AG09309 (cell line): ENCODE results near the gene HSPG2.

Source experiments
- DNase-seq: peaks from one replicate; pipeline ENCODE4 v3.0.0-alpha.2; 2010; ENCODE audit warnings: low read depth
- H3K4me3 ChIP-seq: 2 replicates; pipeline ENCODE4 v1.5.1; 2011; ENCODE audit warnings: mild to moderate bottlenecking, low read depth, low read length, moderate library complexity; ENCODE audit not compliant: control insufficient read depth
- CTCF ChIP-seq: IDR thresholded peaks from 2 replicates; pipeline ENCODE4 v1.5.1; 2011; ENCODE audit warnings: mild to moderate bottlenecking, low read depth, low read length, inconsistent platforms; ENCODE audit not compliant: insufficient read depth, control insufficient read depth; ENCODE audit errors: missing control alignments

HSPG2 gene

GRCh38 chr1:21870611-21871010, 66.5 kb downstream of the HSPG2 start:
- TF ChIP-seq CTCF: no peak

GRCh38 chr1:21869620-21870121, 67.4 kb downstream of the HSPG2 start:
- DNase-seq: peak; percentile 57
- H3K4me3 ChIP-seq: no peak overlapping the region
- TF ChIP-seq CTCF: no peak

More at GRCh38 chr1:21870611-21871010, 66.5 kb downstream of the HSPG2 start:
- DNase-seq: no peak
- no peak overlapping the region for H3K4me3 ChIP-seq

DNA sequence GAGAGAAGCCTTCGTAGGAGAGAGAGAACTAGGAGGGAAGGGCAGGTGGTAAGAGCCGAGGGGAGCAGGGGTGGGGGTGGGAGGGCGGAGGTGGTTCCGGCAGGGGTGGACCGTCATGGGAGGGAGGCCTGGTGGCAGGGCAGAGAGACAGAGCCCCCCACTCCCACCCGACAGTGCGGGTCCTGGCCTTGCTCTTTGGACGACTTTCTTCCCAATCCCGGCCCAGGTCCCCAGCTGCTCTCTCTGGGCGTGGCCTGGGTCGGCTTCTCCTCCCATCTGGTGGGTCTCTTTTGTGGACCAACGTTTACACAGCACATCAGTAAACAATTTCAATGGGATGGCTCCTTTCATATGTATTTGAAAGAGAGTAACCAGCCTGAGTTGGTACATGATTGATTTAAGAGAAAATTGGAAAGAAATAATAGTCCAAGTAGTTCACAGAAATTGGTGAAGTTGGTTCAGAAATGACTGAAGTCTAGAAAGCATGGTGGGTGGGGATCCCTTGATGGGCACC, 68.1 kb downstream of the HSPG2 start:
- DNase-seq: no peak
- no peak overlapping the region for H3K4me3 ChIP-seq
- TF ChIP-seq CTCF: no peak

GRCh38 chr1:21868482-21868881, 68.6 kb downstream of the HSPG2 start:
- H3K4me3 ChIP-seq: no peak overlapping the region
- DNase-seq: no peak
- no peak for TF ChIP-seq CTCF

DNA sequence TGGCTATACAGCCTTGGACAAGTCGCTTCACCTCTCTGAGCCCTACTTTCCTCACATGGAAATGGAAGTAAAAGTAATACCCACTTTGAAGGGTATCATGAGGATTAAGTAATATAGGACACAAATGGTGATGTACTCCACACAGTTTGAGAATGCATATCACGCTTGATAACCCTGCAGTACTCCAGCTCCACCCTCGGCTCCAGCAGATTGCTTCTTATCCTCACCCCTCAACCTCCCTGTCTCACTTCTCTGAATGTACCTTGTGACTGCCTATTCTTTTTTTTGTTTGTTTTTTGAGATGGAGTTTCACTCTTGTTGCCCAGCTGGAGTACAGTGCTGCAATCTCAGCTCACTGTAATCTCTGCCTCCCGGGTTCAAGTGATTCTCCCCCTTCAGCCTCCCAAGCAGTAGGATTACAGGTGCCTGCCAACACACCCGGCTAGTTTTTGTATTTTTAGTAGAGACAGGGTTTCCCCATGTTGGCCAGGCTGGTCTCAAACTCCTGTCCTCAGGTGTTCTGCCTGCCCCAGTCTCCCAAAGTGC, 69.6 kb downstream of the HSPG2 start:
- H3K4me3 ChIP-seq: no peak overlapping the region
- DNase-seq: no peak
- TF ChIP-seq CTCF: no peak

- no peak for TF ChIP-seq CTCF
- no peak for DNase-seq
- H3K4me3 ChIP-seq: no peak overlapping the region
Measured at GRCh38 chr1:21866707-21867043, 70.4 kb downstream of the HSPG2 start.
